HG02885 (cell line): ENCODE measurements around the gene SERPINB6.
"Not testable (repeated sequence)": the region's sequence is repeated elsewhere in the genome, so short reads cannot be mapped to it uniquely, and the experiment has no call there.

Source experiments
- ATAC-seq: cut with Tn5 transposase; IDR thresholded peaks from one replicate; pipeline ENCODE4 v1.9.1; 2021; ENCODE audit warnings: mild to moderate bottlenecking; ENCODE audit not compliant: unreplicated experiment, poor library complexity

The SERPINB6 gene

DNA sequence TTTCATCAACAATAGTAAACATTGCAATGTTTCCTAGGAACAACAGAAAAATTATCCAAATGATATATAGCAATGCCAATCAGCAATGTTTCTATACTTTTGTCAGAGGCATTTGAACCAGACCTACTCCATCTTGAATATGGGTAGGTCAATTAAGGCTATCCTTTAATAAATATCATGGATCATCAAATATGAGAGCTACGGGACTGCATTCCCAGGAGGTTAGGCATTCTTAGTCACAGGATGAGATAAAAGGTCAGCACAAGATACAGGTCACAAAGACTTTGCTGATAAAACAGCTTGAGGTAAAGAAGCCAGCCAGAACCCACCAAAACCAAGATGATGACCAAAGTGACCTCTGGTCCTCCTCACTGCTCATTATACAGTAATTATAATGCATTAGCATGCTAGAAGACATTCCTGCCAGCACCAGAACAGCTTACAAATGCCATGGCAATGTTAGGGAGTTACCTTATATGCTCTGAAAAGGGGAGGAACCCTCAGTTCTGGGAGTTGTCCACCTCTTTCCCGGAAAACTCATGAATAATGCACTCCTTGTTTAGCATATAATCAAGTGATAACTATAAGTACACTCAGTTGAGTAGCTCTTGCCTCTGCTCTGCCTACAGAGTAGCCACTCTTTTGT lies 8.6 kb upstream of the SERPINB6 start:
- ATAC-seq, result no peak

DNA sequence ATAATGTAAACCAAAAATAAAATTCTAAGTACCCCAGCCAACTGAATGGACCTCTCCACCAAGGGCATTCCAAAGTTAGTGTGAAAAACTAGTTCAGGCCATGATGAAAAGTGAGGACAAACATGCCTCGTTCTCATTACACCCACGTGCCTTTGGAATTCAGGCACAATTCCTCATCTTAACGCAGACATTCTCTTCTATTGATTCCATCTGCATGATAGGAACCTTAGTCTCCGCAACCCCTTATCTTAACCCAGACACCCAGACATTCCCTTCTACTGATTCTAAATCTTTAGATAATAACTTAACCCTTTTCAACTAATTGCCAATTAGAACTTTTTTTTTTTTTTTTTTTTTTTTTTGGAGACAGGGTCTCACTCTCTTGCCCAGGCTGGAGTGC lies 7.6 kb upstream of the SERPINB6 start:
- ATAC-seq, result no peak

DNA sequence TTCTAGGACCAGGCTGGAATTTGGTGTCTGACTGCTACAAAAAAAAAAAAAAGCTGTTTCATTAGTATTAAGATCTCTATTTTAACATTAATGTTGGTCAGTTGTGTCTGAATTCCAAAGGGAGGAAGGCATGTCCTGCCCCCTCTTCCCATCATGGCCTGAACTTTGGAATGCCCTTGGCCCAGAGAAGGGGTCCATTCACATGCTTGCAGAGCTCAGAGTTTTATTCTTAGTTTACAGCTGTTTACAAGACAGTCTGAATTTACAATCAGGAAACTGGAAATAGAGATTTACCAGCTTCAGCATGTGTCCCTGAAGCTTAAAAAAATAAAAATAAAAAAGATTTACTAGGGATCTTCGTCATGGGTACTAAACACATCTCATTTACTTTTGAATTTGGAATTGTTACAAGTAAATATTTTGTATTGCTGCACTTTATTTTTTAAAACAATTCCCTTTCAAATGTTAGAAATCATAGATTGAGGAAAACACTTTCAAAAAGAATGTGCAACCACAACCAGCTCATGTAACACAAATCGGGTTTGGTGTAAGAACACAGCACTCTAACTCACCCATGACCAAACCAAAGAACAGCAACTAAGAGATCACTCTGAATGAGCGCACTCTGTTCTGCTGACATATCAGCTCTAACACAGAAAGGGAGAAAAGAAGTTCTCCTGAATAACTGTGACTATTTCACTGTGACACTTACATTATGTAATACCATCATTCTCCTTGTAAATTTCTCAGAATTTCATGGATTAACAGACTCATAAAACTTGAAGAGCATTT lies 6.6 kb upstream of the SERPINB6 start:
- no peak for ATAC-seq

DNA sequence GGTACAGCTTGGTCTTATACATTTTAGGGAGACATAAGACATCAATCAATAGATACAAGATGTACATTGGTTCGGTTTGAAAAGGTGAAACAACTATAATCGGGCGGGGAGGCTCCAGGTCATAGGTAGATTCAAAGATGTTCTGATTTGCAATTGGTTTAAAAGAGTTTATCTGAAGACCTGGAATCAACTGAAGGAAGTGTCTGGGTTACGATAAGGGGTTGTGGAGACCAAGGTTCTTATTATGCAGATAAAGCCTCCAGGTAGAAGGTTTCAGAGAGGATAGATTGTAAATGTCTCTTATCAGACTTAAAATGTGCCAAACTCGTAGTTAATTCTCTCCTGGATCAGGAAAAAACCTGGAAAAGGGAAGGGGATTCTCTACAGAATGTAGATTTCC lies 5.9 kb upstream of the SERPINB6 start:
- no peak for ATAC-seq

DNA sequence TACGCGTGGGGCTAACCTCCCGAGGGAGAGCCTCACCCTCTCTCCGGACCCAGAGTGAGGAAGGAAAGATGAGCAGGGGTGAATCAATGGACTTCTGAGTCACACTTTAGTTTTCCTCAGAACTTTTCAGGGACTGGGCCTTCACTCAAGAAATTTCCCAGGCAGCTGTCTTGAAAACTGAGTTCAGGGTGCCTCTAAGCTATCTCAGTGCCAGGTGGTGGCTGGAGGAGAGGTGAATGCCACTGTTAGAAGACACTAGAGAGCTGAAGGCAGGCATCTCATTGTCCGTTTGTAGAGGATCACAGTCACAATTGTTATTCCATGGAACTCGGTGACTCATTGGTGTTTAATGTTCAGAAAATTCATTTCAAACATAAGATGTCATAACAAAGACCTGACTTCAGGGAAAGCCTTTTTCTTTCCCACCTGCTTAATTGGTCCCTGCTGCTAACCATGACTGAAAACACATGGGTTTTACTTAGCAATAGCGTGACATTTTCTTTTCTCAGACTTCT lies 5.3 kb upstream of the SERPINB6 start:
- ATAC-seq, result no peak

DNA sequence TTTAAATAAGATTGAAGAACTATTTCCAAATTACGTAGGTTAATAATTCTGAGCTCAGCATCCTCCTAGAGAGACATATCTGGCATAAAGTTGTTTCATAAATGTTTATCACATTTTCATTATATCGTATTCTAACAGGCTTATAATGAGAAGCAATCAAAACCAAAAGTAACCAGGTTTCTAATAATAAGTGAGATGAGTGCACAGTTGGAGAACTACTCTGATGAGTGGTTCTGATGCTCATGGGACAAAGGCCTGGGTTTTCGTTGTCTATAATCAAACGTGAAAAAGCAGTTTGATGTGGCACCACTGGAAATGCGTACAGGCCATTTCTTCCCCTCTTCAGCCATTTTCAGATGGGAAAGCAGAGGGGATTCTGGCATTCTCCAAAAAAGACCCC lies 4.7 kb upstream of the SERPINB6 start:
- no peak for ATAC-seq

DNA sequence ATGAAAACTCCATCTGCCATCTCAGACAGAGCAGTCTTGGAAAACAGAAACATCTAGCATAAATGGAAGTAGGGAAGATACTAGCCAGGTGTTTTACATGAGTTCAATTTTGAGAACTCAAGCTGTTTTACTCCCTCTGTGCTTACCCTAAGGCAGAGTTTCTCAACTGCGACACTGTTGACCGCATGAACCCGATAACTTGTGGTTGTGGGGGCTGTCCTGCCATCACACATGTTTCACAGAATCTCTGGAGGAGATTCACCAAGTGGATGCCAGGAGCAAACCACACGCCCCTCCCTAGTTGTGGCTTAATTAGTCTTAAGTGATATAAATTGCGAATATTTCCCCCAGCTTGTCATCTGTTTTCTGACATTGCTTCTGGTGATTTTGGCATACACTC lies 2.3 kb upstream of the SERPINB6 start:
- no peak for ATAC-seq

DNA sequence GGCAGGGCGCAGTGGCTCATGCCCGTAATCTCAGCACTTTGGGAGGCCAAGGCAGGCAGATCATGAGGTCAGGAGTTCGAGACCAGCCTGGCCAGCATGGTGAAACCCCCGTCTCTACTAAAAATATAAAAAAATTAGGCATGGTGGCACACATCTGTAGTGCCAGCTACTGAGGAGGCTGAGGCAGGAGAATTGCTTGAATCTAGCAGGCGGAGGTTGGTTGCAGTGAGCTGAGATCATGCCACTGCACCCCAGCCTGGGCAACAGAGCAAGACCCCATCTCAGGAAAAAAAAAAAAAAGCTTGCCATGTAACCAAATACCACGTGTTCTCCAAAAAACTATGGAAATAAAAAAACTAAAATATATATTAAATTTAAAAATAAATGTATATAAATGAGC lies 1.8 kb upstream of the SERPINB6 start:
- not testable (repeated sequence) for ATAC-seq

DNA sequence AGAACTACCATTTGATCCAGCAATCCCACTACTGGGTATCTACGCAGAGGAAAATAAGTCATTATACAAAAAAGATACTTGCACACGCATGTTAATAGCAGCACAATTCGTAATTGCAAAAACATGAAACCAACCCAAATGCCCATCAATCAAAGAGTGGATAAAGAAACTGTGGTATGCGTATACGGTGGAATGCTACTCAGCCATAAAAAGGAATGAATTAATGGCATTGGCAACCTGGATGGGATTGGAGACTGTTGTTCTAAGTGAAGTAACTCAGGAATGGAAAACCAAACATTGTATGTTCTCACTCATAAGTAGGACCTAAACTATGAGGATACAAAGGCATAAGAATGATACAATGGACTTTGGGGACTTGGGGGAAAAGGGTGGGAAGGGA lies 1.3 kb upstream of the SERPINB6 start:
- not testable (repeated sequence) for ATAC-seq

DNA sequence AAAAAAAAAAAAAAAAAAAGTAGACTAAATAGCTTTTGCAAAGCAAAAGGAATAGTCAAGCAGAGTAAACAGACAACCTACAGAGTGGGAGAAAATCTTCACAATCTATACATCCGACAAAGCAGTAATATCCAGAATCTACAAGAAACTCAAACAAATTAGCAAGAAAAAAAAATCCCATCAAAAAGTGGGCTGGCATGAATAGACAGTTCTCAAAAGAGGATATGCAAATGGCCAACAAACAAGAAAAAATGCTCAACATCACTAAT lies 786 bp upstream of the SERPINB6 start:
- ATAC-seq, result not testable (repeated sequence)

DNA sequence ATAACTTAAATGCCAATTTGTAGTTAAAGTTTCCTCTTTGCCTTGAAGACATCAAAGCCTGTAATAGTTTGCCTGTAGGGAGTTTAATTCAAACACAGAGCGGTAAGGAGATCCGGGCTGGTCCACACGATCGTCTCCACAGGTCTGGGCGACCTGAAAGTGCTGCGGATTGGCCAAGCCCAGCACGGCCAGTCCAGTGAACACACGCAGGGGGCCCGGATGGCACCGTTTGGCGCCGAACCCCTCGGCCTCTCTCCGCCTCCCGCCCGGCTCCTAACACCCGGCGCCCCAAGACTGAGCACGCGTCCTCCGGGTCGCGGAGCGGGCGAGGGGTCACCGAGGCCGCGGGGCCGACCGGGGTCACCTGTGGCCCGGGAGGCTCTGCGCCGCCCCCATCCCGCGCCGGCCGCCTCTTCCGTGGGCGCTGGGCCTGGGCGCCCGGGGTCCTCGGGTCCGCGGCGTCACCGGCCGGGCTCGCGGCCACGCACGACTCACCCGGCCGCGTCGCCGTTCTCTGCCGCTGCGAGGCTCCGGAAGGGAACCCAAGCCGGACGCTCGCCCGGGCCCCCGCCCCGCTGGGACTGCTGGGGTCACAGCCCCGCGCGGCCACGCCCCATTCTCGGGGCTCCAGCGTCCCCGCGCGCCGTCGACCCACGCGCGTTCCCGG lies 481 bp downstream of the SERPINB6 start:
- ATAC-seq, result peak; percentile 67

DNA sequence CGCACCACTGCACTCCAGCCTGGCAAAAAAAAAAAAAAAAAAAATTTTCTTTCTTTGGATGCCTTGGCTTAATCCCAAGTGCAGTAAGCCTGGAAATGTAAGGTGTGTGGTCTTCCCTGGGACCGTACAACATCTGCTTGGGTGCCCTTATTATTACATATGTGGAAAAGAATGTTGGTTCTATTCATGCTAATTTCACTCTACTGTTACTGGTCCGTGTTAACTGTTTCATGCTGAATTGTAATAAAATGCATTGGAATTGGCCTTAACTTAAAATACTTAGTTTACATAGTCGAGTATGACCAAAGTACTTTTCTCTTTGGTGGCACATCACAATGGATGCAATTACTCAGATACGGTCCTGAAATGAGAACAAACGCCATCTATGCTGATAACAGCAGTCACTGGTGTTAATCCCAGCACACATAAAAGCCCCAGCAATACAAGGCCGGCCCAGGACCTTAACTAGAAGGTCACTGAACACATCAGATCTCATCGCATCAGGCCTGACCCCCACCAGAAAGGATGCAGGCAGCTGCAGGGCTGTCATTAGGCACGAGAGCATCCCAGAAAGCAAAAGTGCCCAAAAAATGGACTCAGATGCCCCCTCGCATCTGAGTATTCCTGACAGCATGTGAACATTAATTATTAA lies 1.2 kb downstream of the SERPINB6 start:
- ATAC-seq, result no peak

DNA sequence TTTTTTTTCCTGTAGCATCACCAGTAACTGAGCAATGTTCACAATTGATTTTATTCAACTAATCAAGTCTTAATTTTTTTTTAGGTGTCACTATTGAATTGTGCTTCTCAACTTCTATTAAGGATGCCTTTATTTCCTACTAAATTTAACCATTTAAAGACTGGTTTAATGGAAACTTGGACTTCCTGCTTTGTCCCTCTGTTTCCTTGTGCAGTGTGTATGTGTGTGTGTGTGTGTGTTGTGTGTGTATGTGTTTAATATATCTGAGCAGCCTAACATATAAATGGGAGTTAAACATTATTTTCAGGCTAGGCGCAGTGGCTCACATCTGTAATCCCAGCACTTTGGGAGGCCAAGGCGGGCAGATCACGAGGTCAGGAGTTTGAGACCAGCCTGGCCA lies 1.8 kb downstream of the SERPINB6 start:
- no peak for ATAC-seq

DNA sequence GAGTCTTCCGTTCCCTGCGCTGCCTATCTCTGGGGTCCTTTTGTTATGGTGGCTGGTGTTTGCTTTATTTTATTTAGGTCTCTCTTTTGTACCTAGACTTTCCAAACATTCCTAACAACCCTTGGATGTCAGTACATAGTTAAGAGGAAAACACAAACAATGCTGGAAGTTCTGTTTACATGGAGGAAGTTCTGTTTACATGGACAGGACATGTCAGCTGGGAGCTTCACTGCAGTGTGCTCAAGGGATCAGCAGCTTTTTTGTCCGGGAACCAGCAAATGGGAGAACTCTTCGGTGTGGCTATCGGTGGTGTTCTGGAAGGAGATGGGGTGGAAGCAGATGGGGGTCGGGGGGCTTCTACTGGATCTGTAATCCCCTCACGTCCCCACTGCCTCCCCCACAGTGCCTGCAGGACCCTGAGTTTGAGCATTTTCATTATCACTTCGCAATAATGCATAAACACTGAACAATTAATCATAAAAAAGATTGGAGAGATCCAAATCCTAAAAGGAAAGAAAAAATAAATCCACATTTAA lies 2.7 kb downstream of the SERPINB6 start:
- no peak for ATAC-seq

DNA sequence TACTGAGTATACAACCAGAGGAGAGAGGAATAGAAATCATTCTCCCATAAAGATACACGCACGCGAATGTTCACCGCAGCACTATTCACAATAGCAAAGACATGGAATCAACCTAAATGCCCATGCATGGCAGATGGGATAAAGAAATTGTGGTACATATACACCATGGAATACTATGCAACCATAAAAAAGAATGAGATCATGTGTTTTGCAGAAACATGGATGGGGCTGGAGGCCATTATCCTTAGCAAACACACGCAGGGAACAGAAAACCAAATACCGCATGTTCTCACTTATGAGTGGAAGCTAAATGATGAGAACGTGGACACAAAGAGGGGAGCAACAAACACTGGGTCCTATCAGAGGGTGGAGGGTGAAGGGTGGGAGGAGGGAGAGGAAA lies 3.4 kb downstream of the SERPINB6 start:
- ATAC-seq, result no peak

DNA sequence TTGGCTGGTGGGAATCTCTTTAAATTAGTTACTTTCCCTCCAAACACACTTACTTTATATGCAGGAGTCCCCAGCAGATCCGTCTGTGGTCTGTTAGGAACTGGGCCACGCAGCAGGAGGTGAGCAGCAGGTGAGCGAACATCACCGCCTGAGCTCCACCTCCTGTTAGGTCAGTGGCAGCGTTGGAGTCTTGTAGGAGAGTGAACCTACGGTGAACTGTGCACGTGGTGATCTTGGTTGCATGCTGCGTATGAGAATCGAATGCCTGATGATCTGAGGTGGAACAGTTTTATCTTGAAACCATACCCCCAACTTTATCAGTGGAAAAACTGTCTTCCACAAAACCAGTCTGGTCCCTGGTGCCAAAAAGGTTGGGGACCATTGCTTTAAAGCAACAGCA lies 5.0 kb downstream of the SERPINB6 start:
- no peak for ATAC-seq

DNA sequence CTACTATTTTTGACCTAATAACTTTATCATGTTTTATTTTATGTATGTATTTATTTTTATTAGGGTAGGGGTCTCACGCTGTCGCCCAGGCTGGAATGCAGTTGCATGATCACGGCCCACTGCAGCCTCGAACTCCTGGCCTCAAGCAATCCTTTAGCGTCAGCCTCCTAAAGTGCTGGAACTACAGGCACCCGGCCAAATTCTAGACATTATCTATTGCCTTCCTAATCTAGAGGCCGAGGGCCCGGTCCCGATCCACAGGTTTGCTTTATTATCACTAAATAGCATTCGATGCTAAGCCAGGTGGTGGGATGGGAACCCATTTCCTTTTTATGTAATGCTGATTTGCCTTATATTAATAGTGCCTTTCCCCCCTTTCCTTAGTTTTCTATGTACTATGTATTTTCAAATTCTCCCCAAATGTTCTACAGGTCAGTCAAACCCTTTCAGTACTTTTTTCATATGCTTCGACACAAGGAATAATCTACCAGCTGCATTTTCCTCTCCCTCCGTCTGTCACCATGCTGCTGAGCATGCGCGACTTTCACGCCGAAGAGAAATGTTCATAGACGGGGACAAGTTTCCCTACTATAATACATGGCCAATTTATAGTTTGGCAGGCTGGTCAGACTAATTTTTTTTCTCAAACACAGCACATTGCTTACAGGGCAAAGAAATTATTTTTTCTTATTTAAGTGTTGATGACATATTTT lies 6.4 kb downstream of the SERPINB6 start:
- no peak for ATAC-seq

DNA sequence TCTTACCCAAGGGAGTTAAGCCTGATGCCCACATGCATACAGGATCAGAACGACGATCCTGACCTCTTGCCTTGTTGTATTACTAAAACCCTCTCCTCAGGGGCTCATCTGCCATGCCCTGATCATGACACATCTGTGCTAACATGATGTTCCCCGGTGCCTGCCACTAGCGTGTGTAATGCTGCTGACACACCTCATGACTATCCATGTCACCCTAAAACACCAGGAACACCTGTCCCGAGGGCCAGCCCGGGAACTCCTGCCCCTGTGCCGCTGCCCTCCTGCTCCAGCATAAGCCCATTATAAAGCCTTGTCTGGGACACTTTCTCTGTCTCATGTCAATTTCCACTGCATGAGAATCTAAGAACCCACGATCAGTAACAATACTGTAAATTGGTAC lies 7.6 kb downstream of the SERPINB6 start:
- ATAC-seq, result no peak

DNA sequence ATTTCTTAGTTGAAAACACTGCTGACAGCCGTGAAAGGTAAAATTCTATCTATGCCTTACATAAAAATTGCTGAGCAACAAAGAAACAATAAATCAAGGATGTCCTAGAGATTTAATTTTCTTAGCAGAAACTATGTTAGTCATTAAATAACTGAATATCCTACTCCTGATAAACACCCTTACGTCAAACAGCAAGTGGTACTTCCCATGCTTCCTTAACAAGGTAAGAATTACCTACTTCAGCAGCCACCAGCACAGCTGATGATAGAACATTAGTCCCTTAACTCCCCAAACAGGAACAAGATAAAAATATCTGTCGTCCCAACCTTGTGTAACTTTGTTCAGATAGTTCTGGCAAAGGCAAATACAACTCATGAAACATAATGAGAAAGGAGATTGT lies 8.7 kb downstream of the SERPINB6 start:
- ATAC-seq, result no peak

DNA sequence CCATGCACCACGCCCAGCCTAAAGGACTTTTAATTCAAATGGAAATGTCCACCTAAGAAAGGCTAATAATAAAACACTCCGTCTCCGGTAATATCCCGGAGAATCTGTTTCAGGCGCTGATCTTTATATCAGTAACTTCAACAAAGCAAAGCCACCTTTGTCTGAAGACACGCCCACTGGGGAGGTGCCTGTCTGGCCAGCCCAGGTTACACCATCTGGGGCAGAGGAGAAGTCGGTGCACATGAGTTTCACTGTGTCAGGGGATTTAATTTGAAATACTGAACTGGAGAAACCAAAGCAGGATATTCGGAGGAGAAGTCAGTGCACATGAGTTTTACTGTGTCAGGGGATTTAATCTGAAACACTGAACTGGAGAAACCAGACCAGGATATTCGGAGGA lies 9.4 kb downstream of the SERPINB6 start:
- no peak for ATAC-seq
